Stomach smooth muscle (tissue), 2 donors: ENCODE results near the gene SRCAP.
A peak's percentile ranks its signal among the peaks of the same experiment; 100 is the strongest.

Experiments used
- H3K27ac ChIP-seq: one replicate; pipeline ENCODE4 v1.7.0; 2013; ENCODE audit warnings: mild to moderate bottlenecking, low read length, inconsistent platforms
- H3K27me3 ChIP-seq, 2 donors: one replicate each; pipeline ENCODE4 v1.7.0; 2013; ENCODE audit warnings: low read length in 2 of 2; ENCODE audit not compliant: insufficient read depth in 2 of 2, control insufficient read depth in 1 of 2
- H3K36me3 ChIP-seq, 2 donors: one replicate each; pipeline ENCODE4 v1.7.0; 2013; ENCODE audit warnings: low read length in 2 of 2; ENCODE audit not compliant: control insufficient read depth in 2 of 2, insufficient read depth in 2 of 2
- H3K4me1 ChIP-seq: one replicate; pipeline ENCODE4 v1.7.0; 2013; ENCODE audit warnings: low read length; ENCODE audit not compliant: control insufficient read depth, insufficient read depth
- H3K4me3 ChIP-seq, 2 donors: one replicate each; pipeline ENCODE4 v1.7.0; 2013; ENCODE audit warnings: low read length in 2 of 2
- H3K9ac ChIP-seq, 2 donors: one replicate each; pipeline ENCODE4 v1.7.0; 2013; ENCODE audit warnings: low read length in 2 of 2, mild to moderate bottlenecking in 1 of 2
- H3K9me3 ChIP-seq, 2 donors: one replicate each; pipeline ENCODE4 v1.7.0; 2013; ENCODE audit warnings: low read length in 2 of 2; ENCODE audit not compliant: control insufficient read depth in 2 of 2
- donor health status: healthy.
- donor health status: Pancreatic carcinoma.

The SRCAP gene

GRCh38 chr16:30760001-30760559, 61.1 kb downstream of the SRCAP start:
- no peak overlapping the region for H3K4me3 ChIP-seq
- H3K36me3 ChIP-seq = peaks cover 21 to 23% of the 10 kb centered on the region in 2 donors
- no peak overlapping the region for H3K9ac ChIP-seq
- H3K4me1 ChIP-seq = peaks cover 29% of the 10 kb centered on the region
- H3K9me3 ChIP-seq = no peaks in the 10 kb centered on the region
- H3K27ac ChIP-seq = no peak overlapping the region
- no peaks in the 10 kb centered on the region for H3K27me3 ChIP-seq

- H3K27me3 ChIP-seq = no peaks in the 10 kb centered on the region
- peak overlapping the region; percentile 88 for H3K27ac ChIP-seq
- H3K36me3 ChIP-seq = peaks cover 27 to 28% of the 10 kb centered on the region in 2 donors
- no peaks in the 10 kb centered on the region for H3K9me3 ChIP-seq
- H3K4me3 ChIP-seq = peak overlapping the region; percentile 78 to 97
- peak overlapping the region; percentile 47 to 57 for H3K9ac ChIP-seq
- H3K4me1 ChIP-seq = peaks cover 29% of the 10 kb centered on the region
These were observed 61.8 kb downstream of the SRCAP start for GRCh38 chr16:30760577-30761426.

GRCh38 chr16:30761427-30761927, 62.5 kb downstream of the SRCAP start:
- peaks cover 29% of the 10 kb centered on the region for H3K4me1 ChIP-seq
- peaks cover 28 to 33% of the 10 kb centered on the region in 2 donors for H3K36me3 ChIP-seq
- H3K4me3 ChIP-seq = peak overlapping the region; percentile 78 to 97
- peak overlapping the region; percentile 47 to 57 for H3K9ac ChIP-seq
- peak overlapping the region; percentile 88 for H3K27ac ChIP-seq
- no peaks in the 10 kb centered on the region for H3K27me3 ChIP-seq
- no peaks in the 10 kb centered on the region for H3K9me3 ChIP-seq

- peaks cover 30 to 37% of the 10 kb centered on the region in 2 donors for H3K36me3 ChIP-seq
These were observed 63.2 kb downstream of the SRCAP start, which contains the start of the genes CFAP119 and RNF40 for GRCh38 chr16:30761928-30762902. Gene CFAP119 (minus strand): TSS chr16:30762062. CDS start chr16:30761748, 314 bp downstream. Gene RNF40 (plus strand): TSS chr16:30762322. CDS start chr16:30762546, 224 bp downstream.

GRCh38 chr16:30762991-30763725, 64.2 kb downstream of the SRCAP start:
- H3K9me3 ChIP-seq = no peaks in the 10 kb centered on the region
- H3K4me1 ChIP-seq = peaks cover 29% of the 10 kb centered on the region
- H3K36me3 ChIP-seq = peaks cover 37 to 44% of the 10 kb centered on the region in 2 donors
- H3K27me3 ChIP-seq = no peaks in the 10 kb centered on the region
- H3K4me3 ChIP-seq = peak overlapping the region; percentile 78 to 97
- peak overlapping the region; percentile 88 for H3K27ac ChIP-seq
- H3K9ac ChIP-seq = peak overlapping the region; percentile 93 to 96

More at GRCh38 chr16:30761928-30762902, 63.2 kb downstream of the SRCAP start, which contains the start of the genes CFAP119 and RNF40:
- Histone ChIP-seq H3K4me1 (peaks cover 29% of the 10 kb centered on the region), H3K27ac (peak within 1 kb of the TSS; percentile 88), H3K4me3 (peak within 1 kb of the TSS; percentile 78 to 97), H3K9ac (peak within 1 kb of the TSS; percentile 93 to 96), H3K27me3 (no peaks in the 10 kb centered on the region), H3K9me3 (no peaks in the 10 kb centered on the region)

GRCh38 chr16:30764086-30764485, 65.1 kb downstream of the SRCAP start:
- no peaks in the 10 kb centered on the region for H3K9me3 ChIP-seq
- no peaks in the 10 kb centered on the region for H3K27me3 ChIP-seq
- no peak overlapping the region for H3K4me3 ChIP-seq
- H3K27ac ChIP-seq = no peak overlapping the region
- H3K36me3 ChIP-seq = peaks cover 46 to 53% of the 10 kb centered on the region in 2 donors
- H3K9ac ChIP-seq = peak overlapping the region in 1 of 2 donors; percentile 93
- peaks cover 29% of the 10 kb centered on the region for H3K4me1 ChIP-seq

GRCh38 chr16:30764816-30765465, 66.0 kb downstream of the SRCAP start:
- no peak overlapping the region for H3K9ac ChIP-seq
- no peak overlapping the region for H3K4me3 ChIP-seq
- H3K9me3 ChIP-seq = no peaks in the 10 kb centered on the region
- H3K36me3 ChIP-seq = peaks cover 53 to 59% of the 10 kb centered on the region in 2 donors
- H3K27me3 ChIP-seq = no peaks in the 10 kb centered on the region
- H3K4me1 ChIP-seq = peaks cover 29% of the 10 kb centered on the region
- no peak overlapping the region for H3K27ac ChIP-seq

GRCh38 chr16:30766206-30766932, 67.4 kb downstream of the SRCAP start:
- Histone ChIP-seq H3K27me3 (no peaks in the 10 kb centered on the region), H3K36me3 (peaks cover 57 to 70% of the 10 kb centered on the region in 2 donors), H3K9me3 (no peaks in the 10 kb centered on the region), H3K27ac (no peak overlapping the region), H3K4me1 (peaks cover 19% of the 10 kb centered on the region), H3K9ac (no peak overlapping the region), H3K4me3 (no peak overlapping the region)

- Histone ChIP-seq H3K9ac (no peak overlapping the region), H3K36me3 (peaks cover 62 to 75% of the 10 kb centered on the region in 2 donors), H3K4me3 (no peak overlapping the region), H3K9me3 (no peaks in the 10 kb centered on the region), H3K27me3 (no peaks in the 10 kb centered on the region), H3K27ac (no peak overlapping the region), H3K4me1 (peaks cover 18% of the 10 kb centered on the region)
These were observed 67.9 kb downstream of the SRCAP start for GRCh38 chr16:30766933-30767284.
